K562 (cell line): ENCODE measurements around the gene COL25A1. TPM values are rescaled to one million over a fixed set of nuclear protein-coding genes. Genes with fewer than 3 reads are reported as not detected.

ENCODE experiments used
- ELF2 ChIP-seq: fragments of 250-450 bp; sonication (Bioruptor Pico); IDR thresholded peaks from 2 replicates; pipeline ENCODE4 v1.5.0; 2021; ENCODE audit warnings: mild to moderate bottlenecking
- ZNF780A ChIP-seq: fragments of 250-450 bp; sonication (Bioruptor Pico); IDR thresholded peaks from 2 replicates; pipeline ENCODE4 v1.5.0; 2021; ENCODE audit warnings: mild to moderate bottlenecking
- polyA plus RNA-seq, 8 experiments: library from polyadenylated mRNA; depleted of rRNA in 4 of 8; stranded (reverse) in 5 of 8; unstranded in 3 of 8; fragments of >200 nt; fragmentation: Nextera tagmentation in 2 of 8; fragmentation: Illumina TruSeq in 1 of 8; extraction: Ambion mirVana in 2 of 8; extraction: Trizol in 1 of 8; gene quantifications; 2 replicates each; pipeline versions ENCODE4 v1.2.1 to v1.2.3, GENCODE V29; 2011 to 2014; ENCODE audit warnings: inconsistent platforms in 1 of 8, missing spikeins in 1 of 8
- total RNA-seq, 7 experiments: library from RNA; depleted of rRNA in 6 of 7; stranded (reverse); fragments of >200 nt in 6 of 7; fragmentation: Illumina TruSeq in 2 of 7; extraction: Trizol in 2 of 7; gene quantifications; 2 replicates each; pipeline versions ENCODE4 v1.2.1 to v1.2.3, GENCODE V29; 2011 to 2021; ENCODE audit warnings: low replicate concordance in 1 of 7
- TF ChIP-seq, protein P1 (sequence below), 2 experiments: fragments of 450-650 bp; formaldehyde crosslinking in 1 of 2; IDR thresholded peaks; 2 replicates each; pipeline versions ENCODE4 v1.4.0 to v1.6.1; 2014 to 2020; ENCODE audit warnings: mild to moderate bottlenecking in 2 of 2, borderline replicate concordance in 1 of 2, low read depth in 1 of 2
- TF ChIP-seq, protein P2 (sequence below), 2 experiments: IDR thresholded peaks; 2 replicates each; pipeline ENCODE4 v1.6.1; 2012; ENCODE audit warnings: improper control_type of control experiment in 2 of 2, low read depth in 2 of 2, low read length in 2 of 2, borderline replicate concordance in 1 of 2

COL25A1 gene
- total and polyA plus RNA-seq, 9 of the 15 experiments (the other 6 are each of a cell fraction or from before 2014, with no cell fraction given) = 0.03 to 0.62 (median 0.27) TPM

- TF ChIP-seq, protein P1, sequence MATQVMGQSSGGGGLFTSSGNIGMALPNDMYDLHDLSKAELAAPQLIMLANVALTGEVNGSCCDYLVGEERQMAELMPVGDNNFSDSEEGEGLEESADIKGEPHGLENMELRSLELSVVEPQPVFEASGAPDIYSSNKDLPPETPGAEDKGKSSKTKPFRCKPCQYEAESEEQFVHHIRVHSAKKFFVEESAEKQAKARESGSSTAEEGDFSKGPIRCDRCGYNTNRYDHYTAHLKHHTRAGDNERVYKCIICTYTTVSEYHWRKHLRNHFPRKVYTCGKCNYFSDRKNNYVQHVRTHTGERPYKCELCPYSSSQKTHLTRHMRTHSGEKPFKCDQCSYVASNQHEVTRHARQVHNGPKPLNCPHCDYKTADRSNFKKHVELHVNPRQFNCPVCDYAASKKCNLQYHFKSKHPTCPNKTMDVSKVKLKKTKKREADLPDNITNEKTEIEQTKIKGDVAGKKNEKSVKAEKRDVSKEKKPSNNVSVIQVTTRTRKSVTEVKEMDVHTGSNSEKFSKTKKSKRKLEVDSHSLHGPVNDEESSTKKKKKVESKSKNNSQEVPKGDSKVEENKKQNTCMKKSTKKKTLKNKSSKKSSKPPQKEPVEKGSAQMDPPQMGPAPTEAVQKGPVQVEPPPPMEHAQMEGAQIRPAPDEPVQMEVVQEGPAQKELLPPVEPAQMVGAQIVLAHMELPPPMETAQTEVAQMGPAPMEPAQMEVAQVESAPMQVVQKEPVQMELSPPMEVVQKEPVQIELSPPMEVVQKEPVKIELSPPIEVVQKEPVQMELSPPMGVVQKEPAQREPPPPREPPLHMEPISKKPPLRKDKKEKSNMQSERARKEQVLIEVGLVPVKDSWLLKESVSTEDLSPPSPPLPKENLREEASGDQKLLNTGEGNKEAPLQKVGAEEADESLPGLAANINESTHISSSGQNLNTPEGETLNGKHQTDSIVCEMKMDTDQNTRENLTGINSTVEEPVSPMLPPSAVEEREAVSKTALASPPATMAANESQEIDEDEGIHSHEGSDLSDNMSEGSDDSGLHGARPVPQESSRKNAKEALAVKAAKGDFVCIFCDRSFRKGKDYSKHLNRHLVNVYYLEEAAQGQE (IDR thresholded peaks at IDR 0.05; ENCODE audit: borderline replicate concordance) = no peak
- TF ChIP-seq, protein P1 (CRISPR knock-in tag; IDR thresholded peaks at IDR 0.05; ENCODE audit: low read depth) = no peak
- TF ChIP-seq, protein P2, sequence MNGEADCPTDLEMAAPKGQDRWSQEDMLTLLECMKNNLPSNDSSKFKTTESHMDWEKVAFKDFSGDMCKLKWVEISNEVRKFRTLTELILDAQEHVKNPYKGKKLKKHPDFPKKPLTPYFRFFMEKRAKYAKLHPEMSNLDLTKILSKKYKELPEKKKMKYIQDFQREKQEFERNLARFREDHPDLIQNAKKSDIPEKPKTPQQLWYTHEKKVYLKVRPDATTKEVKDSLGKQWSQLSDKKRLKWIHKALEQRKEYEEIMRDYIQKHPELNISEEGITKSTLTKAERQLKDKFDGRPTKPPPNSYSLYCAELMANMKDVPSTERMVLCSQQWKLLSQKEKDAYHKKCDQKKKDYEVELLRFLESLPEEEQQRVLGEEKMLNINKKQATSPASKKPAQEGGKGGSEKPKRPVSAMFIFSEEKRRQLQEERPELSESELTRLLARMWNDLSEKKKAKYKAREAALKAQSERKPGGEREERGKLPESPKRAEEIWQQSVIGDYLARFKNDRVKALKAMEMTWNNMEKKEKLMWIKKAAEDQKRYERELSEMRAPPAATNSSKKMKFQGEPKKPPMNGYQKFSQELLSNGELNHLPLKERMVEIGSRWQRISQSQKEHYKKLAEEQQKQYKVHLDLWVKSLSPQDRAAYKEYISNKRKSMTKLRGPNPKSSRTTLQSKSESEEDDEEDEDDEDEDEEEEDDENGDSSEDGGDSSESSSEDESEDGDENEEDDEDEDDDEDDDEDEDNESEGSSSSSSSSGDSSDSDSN (IDR thresholded peaks at IDR 0.05; ENCODE audit: borderline replicate concordance in 1 of 2, low read depth in 2 of 2, low read length in 2 of 2) = no peak
- no peak for TF ChIP-seq ZNF780A (CRISPR knock-in tag)
- no peak for TF ChIP-seq ELF2 (CRISPR knock-in tag)
These were observed 508.3 kb downstream of the COL25A1 start (continued) for GRCh38 chr4:108794136-108794535.
